Naive thymus-derived CD8-positive, alpha-beta T cell (primary cell): ENCODE measurements around the gene ARID3C. TPM values are rescaled to one million over a fixed set of nuclear protein-coding genes. Genes with fewer than 3 reads are reported as not detected.

ENCODE experiments used
- ATAC-seq, 2 donors: fragments of 150-1000 bp; cut with Tn5 transposase in 1 of 2; sonication (Bioruptor Pico), chemical (Tn5 transposase) in 1 of 2; 1 replicate in 1 of 2; 2 replicates in 1 of 2; pipeline ENCODE4 v1.10.0; 2021; ENCODE audit warnings: mild to moderate bottlenecking in 2 of 2, moderate library complexity in 2 of 2
- POLR2A ChIA-PET: fragments of 350-600 bp; sonication (Branson Sonifier 250); formaldehyde crosslinking; loops from one replicate; lab custom pipeline; 2021; ENCODE audit warnings: antibody characterized with exemption; lab: Charles Lee
- DNase-seq, 10 donors: peaks; one replicate each; pipeline versions ENCODE4 v3.0.0 to v3.0.0-alpha.2; 2020 to 2022
- H3K27ac Mint-ChIP-seq, 10 donors: one replicate each; pipeline ENCODE4 v1.8.0; 2020 to 2022; ENCODE audit warnings: mild to moderate bottlenecking in 10 of 10, mixed read lengths in 10 of 10, moderate library complexity in 4 of 10, inconsistent platforms in 1 of 10
- H3K27me3 Mint-ChIP-seq, 5 donors: one replicate each; pipeline ENCODE4 v1.8.0; 2021 to 2022; ENCODE audit warnings: mixed read lengths in 5 of 5
- H3K36me3 Mint-ChIP-seq, 3 donors: one replicate each; pipeline ENCODE4 v1.8.0; 2020 to 2022; ENCODE audit warnings: mixed read lengths in 3 of 3, mild to moderate bottlenecking in 2 of 3, inconsistent platforms in 1 of 3
- H3K4me1 Mint-ChIP-seq, 4 donors: one replicate each; pipeline ENCODE4 v1.8.0; 2021 to 2022; ENCODE audit warnings: mixed read lengths in 4 of 4
- H3K4me3 Mint-ChIP-seq, 10 donors: one replicate each; pipeline ENCODE4 v1.8.0; 2020 to 2022; ENCODE audit warnings: mild to moderate bottlenecking in 10 of 10, mixed read lengths in 10 of 10, moderate library complexity in 6 of 10, inconsistent platforms in 1 of 10
- H3K9me3 Mint-ChIP-seq, 9 donors: one replicate each; pipeline ENCODE4 v1.8.0; 2020 to 2022; ENCODE audit warnings: mixed read lengths in 9 of 9, mild to moderate bottlenecking in 3 of 9, inconsistent platforms in 1 of 9, moderate library complexity in 1 of 9
- polyA plus RNA-seq, 3 donors: library from polyadenylated mRNA; unstranded; fragments of 300-500 nt; fragmentation: Illumina TruSeq; gene quantifications; one replicate each; pipeline ENCODE4 v1.2.3, GENCODE V29; 2021
- total RNA-seq, 8 experiments: library from RNA in 2 of 8; stranded (reverse) in 2 of 8; gene quantifications; one replicate each; pipeline ENCODE4 v1.2.3 and lab custom pipeline; 2021 to 2026

The ARID3C gene
- total and polyA plus RNA-seq, 5 experiments from 2014 or later = 0.27 TPM; not detected in 4

GRCh38 chr9:34579104-34579807 is 49.6 kb downstream of the ARID3C start:
- Mint-ChIP-seq H3K4me3 (peak overlapping the region in 6 of 10 donors; percentile 7 to 77 (median 51)), H3K9me3 (no peaks in the 10 kb centered on the region), H3K36me3 (peaks cover 0 to 2% (median 0%) of the 10 kb centered on the region in 3 donors), H3K27me3 (peaks cover 32 to 97% (median 65%) of the 10 kb centered on the region in 5 donors), H3K27ac (peak overlapping the region in 1 of 10 donors; percentile 2), H3K4me1 (peaks cover 13 to 21% (median 15%) of the 10 kb centered on the region in 4 donors)
- no peak for DNase-seq
- peak in 1 of 2 donors; percentile 16 for ATAC-seq
- POLR2A ChIA-PET = interaction anchor here (1.4 kb wide), 1 partner anchor 12 kb away, joined by 3 read pairs; no protein-coding TSS in a partner anchor

GRCh38 chr9:34578241-34579103 is 50.4 kb downstream of the ARID3C start:
- POLR2A ChIA-PET = interaction anchor here (1.4 kb wide), 1 partner anchor 13 kb away, joined by 3 read pairs; no protein-coding TSS in a partner anchor
- DNase-seq (no peak), ATAC-seq (peak; percentile 25 to 52)
- H3K4me3 Mint-ChIP-seq = peak overlapping the region in 9 of 10 donors; percentile 15 to 77 (median 52)
- no peak overlapping the region for H3K27ac Mint-ChIP-seq
- peaks cover 13 to 21% (median 15%) of the 10 kb centered on the region in 4 donors for H3K4me1 Mint-ChIP-seq
- no peaks in the 10 kb centered on the region for H3K9me3 Mint-ChIP-seq
- peaks cover 35 to 97% (median 66%) of the 10 kb centered on the region in 5 donors for H3K27me3 Mint-ChIP-seq
- H3K36me3 Mint-ChIP-seq = peaks cover 0 to 2% (median 0%) of the 10 kb centered on the region in 3 donors

- peak overlapping the region in 1 of 10 donors; percentile 53 for H3K27ac Mint-ChIP-seq
- H3K4me3 Mint-ChIP-seq = peak overlapping the region; percentile 30 to 89 (median 54)
- no peaks in the 10 kb centered on the region for H3K9me3 Mint-ChIP-seq
- DNase-seq (no peak), ATAC-seq (peak in 1 of 2 donors; percentile 33)
- POLR2A ChIA-PET = no interaction called here
- peaks cover 34 to 91% (median 59%) of the 10 kb centered on the region in 5 donors for H3K27me3 Mint-ChIP-seq
- H3K36me3 Mint-ChIP-seq = peaks cover 0 to 2% (median 0%) of the 10 kb centered on the region in 3 donors
- H3K4me1 Mint-ChIP-seq = peaks cover 13 to 21% (median 15%) of the 10 kb centered on the region in 4 donors
These were observed 51.2 kb downstream of the ARID3C start for GRCh38 chr9:34577400-34578240.

- no peaks in the 10 kb centered on the region for H3K9me3 Mint-ChIP-seq
- peaks cover 13 to 21% (median 15%) of the 10 kb centered on the region in 4 donors for H3K4me1 Mint-ChIP-seq
- POLR2A ChIA-PET = no interaction called here
- DNase-seq = no peak
- peaks cover 0 to 2% (median 0%) of the 10 kb centered on the region in 3 donors for H3K36me3 Mint-ChIP-seq
- no peak for ATAC-seq
- no peak overlapping the region for H3K27ac Mint-ChIP-seq
- H3K27me3 Mint-ChIP-seq = peaks cover 30 to 88% (median 56%) of the 10 kb centered on the region in 5 donors
- H3K4me3 Mint-ChIP-seq = peak overlapping the region; percentile 30 to 89 (median 54)
These were observed 52.1 kb downstream of the ARID3C start for GRCh38 chr9:34576597-34577399.

GRCh38 chr9:34575862-34576596 is 52.8 kb downstream of the ARID3C start:
- POLR2A ChIA-PET = no interaction called here
- no peak overlapping the region for H3K27ac Mint-ChIP-seq
- H3K36me3 Mint-ChIP-seq = peaks cover 0 to 2% (median 0%) of the 10 kb centered on the region in 3 donors
- no peak for ATAC-seq
- DNase-seq = no peak
- H3K27me3 Mint-ChIP-seq = peaks cover 24 to 88% (median 57%) of the 10 kb centered on the region in 5 donors
- peak overlapping the region in 2 of 10 donors; percentile 37 to 44 for H3K4me3 Mint-ChIP-seq
- H3K4me1 Mint-ChIP-seq = peaks cover 13 to 21% (median 15%) of the 10 kb centered on the region in 4 donors
- no peaks in the 10 kb centered on the region for H3K9me3 Mint-ChIP-seq

GRCh38 chr9:34575241-34575640 is 53.6 kb downstream of the ARID3C start:
- ATAC-seq = no peak
- Mint-ChIP-seq H3K27ac (no peak overlapping the region), H3K27me3 (peaks cover 19 to 88% (median 49%) of the 10 kb centered on the region in 5 donors), H3K36me3 (no peaks in the 10 kb centered on the region), H3K4me3 (no peak overlapping the region), H3K9me3 (no peaks in the 10 kb centered on the region), H3K4me1 (peaks cover 11 to 21% (median 15%) of the 10 kb centered on the region in 4 donors)
- POLR2A ChIA-PET = no interaction called here
- DNase-seq = no peak

- Mint-ChIP-seq H3K27me3 (peaks cover 16 to 88% (median 43%) of the 10 kb centered on the region in 5 donors), H3K4me1 (peaks cover 11 to 21% (median 15%) of the 10 kb centered on the region in 4 donors), H3K36me3 (no peaks in the 10 kb centered on the region)
These were observed 54.3 kb downstream of the ARID3C start for GRCh38 chr9:34574571-34574970.

GRCh38 chr9:34573599-34574325 is 55.1 kb downstream of the ARID3C start:
- H3K4me3 Mint-ChIP-seq = no peak overlapping the region
- peaks cover 12 to 81% (median 35%) of the 10 kb centered on the region in 5 donors for H3K27me3 Mint-ChIP-seq
- POLR2A ChIA-PET = no interaction called here
- H3K27ac Mint-ChIP-seq = no peak overlapping the region
- no peaks in the 10 kb centered on the region for H3K9me3 Mint-ChIP-seq
- peaks cover 6 to 13% (median 9%) of the 10 kb centered on the region in 4 donors for H3K4me1 Mint-ChIP-seq
- DNase-seq (no peak), ATAC-seq (no peak)
- H3K36me3 Mint-ChIP-seq = no peaks in the 10 kb centered on the region

More at GRCh38 chr9:34574571-34574970, 54.3 kb downstream of the ARID3C start:
- ATAC-seq = no peak
- POLR2A ChIA-PET = no interaction called here
- H3K27ac Mint-ChIP-seq = no peak overlapping the region
- no peaks in the 10 kb centered on the region for H3K9me3 Mint-ChIP-seq
- no peak overlapping the region for H3K4me3 Mint-ChIP-seq
- DNase-seq = no peak

GRCh38 chr9:34572628-34573027 is 56.2 kb downstream of the ARID3C start:
- Mint-ChIP-seq H3K27ac (no peak overlapping the region), H3K4me1 (peaks cover 4 to 8% (median 6%) of the 10 kb centered on the region in 4 donors), H3K4me3 (no peak overlapping the region), H3K27me3 (peaks cover 12 to 78% (median 31%) of the 10 kb centered on the region in 5 donors), H3K36me3 (no peaks in the 10 kb centered on the region), H3K9me3 (no peaks in the 10 kb centered on the region)
- ATAC-seq = no peak
- POLR2A ChIA-PET = no interaction called here
- DNase-seq = no peak

GRCh38 chr9:34572092-34572491 is 56.8 kb downstream of the ARID3C start:
- POLR2A ChIA-PET = no interaction called here
- ATAC-seq = no peak
- Mint-ChIP-seq H3K4me1 (peaks cover 0 to 2% (median under 1%) of the 10 kb centered on the region in 4 donors), H3K9me3 (no peaks in the 10 kb centered on the region), H3K4me3 (no peak overlapping the region), H3K27me3 (peaks cover 12 to 76% (median 26%) of the 10 kb centered on the region in 5 donors), H3K27ac (no peak overlapping the region), H3K36me3 (no peaks in the 10 kb centered on the region)
- DNase-seq = no peak
